OCI-LY3 (cell line): ENCODE measurements around the gene EXOC1.

Experiments used
- H2AFZ ChIP-seq: fragments of 200-600, 300-600 bp; shearing (Covaris generic); 2 replicates; pipeline ENCODE4 v1.6.0; 2014; ENCODE audit warnings: antibody characterized with exemption, low read depth, low read length
- H3K27ac ChIP-seq: fragments of 200-600, 300-600 bp; sonication (generic); 2 replicates; pipeline ENCODE4 v1.5.1; 2014; ENCODE audit warnings: mild to moderate bottlenecking, low read length, moderate library complexity, mixed read lengths
- H3K27me3 ChIP-seq: fragments of 200-600, 300-600 bp; sonication (generic); 2 replicates; pipeline ENCODE4 v1.6.1; 2014; ENCODE audit warnings: low read depth, low read length, mixed read lengths
- H3K36me3 ChIP-seq: fragments of 200-600, 300-600 bp; sonication (generic); replicated peaks from 2 replicates; pipeline ENCODE3; 2014; ENCODE audit warnings: low read depth, low read length, mixed read lengths
- H3K4me1 ChIP-seq: fragments of 300-600, 200-600 bp; sonication (generic); 2 replicates; pipeline ENCODE4 v1.6.1; 2014; ENCODE audit warnings: low read length, mixed read lengths
- H3K4me2 ChIP-seq: fragments of 200-600, 300-600 bp; sonication (generic); 2 replicates; pipeline ENCODE4 v1.6.1; 2014; ENCODE audit warnings: low read length, mixed read lengths
- H3K4me3 ChIP-seq: fragments of 300-600, 200-600 bp; sonication (generic); 2 replicates; pipeline ENCODE4 v1.5.1; 2014; ENCODE audit warnings: antibody characterized with exemption, mild to moderate bottlenecking, low read length, moderate library complexity
- H3K79me2 ChIP-seq: fragments of 300-600, 200-600 bp; shearing (Covaris generic); 2 replicates; pipeline ENCODE4 v1.6.1; 2014; ENCODE audit warnings: mild to moderate bottlenecking, low read length, mixed read lengths
- H3K9ac ChIP-seq: fragments of 300-600, 200-600 bp; shearing (Covaris generic); 2 replicates; pipeline ENCODE4 v1.6.0; 2014; ENCODE audit warnings: mild to moderate bottlenecking, low read length, moderate library complexity
- H3K9me3 ChIP-seq: fragments of 200-600, 300-600 bp; shearing (Covaris generic); 2 replicates; pipeline ENCODE4 v1.6.1; 2014; ENCODE audit warnings: low read length, mixed read lengths; ENCODE audit not compliant: insufficient read depth
- H4K20me1 ChIP-seq: fragments of 200-600, 300-600 bp; sonication (generic); 2 replicates; pipeline ENCODE4 v1.6.1; 2016; ENCODE audit warnings: low read length, mixed read lengths; ENCODE audit not compliant: insufficient read depth
- CTCF ChIP-seq: fragments of 200-600, 300-600 bp; sonication (generic); IDR thresholded peaks from 2 replicates; pipeline ENCODE4 v1.5.1; 2014; ENCODE audit warnings: antibody characterized with exemption, low read length, low read depth
- EZH2phosphoT487 ChIP-seq: fragments of 200-600 bp; shearing (Covaris generic); IDR thresholded peaks from 2 replicates; pipeline ENCODE4 v1.6.1; 2018; ENCODE audit warnings: antibody characterized with exemption, mixed run types, low read depth

Gene EXOC1

DNA sequence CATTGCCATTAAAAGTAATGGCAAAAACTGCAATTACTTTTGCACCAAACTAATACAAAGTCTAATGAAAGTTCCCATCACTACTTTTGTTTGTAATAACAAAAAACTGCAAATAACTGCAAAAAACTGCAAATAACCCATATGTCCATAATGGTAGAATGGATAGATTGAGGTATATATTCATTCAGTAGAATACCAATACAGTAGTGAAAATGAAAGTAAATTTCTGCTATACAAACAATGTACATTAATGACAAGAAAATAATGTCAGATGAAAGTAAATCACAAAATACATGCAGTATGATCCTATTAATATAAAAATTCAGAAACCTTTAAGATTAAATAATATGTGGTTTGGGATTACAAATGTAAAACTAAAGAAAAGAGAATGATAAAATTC is 54.0 kb downstream of the EXOC1 start:
- TF ChIP-seq EZH2phosphoT487 (no peak), CTCF (no peak)
- H3K9me3 ChIP-seq: no peaks in the 10 kb centered on the region
- no peaks in the 10 kb centered on the region for H3K27me3 ChIP-seq
- no peaks in the 10 kb centered on the region for H3K79me2 ChIP-seq
- H2AFZ ChIP-seq: no peak overlapping the region
- no peak overlapping the region for H3K27ac ChIP-seq
- no peak overlapping the region for H3K9ac ChIP-seq
- no peaks in the 10 kb centered on the region for H4K20me1 ChIP-seq
- H3K4me1 ChIP-seq: no peaks in the 10 kb centered on the region
- H3K36me3 ChIP-seq: peaks cover 6% of the 10 kb centered on the region
- no peak overlapping the region for H3K4me2 ChIP-seq
- no peak overlapping the region for H3K4me3 ChIP-seq

DNA sequence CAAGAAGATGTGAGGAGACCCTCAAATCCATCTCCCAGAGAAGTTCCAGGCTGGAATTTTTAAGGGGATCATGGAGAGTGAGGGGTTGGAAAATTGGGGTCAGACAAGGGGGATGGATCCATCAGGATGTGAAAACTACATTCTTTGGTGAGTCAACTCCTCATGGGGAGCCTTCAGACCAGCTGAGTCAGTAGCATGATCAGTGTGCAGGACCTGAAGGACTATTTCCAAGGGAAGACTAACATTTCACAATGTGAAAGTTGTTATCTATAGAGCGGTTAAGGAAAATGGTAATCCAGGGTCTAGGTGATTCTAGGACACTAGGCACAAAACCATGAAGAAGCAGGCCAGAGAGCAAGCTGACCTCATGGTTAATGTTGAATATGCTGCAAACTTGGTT is 56.7 kb downstream of the EXOC1 start:
- H3K4me2 ChIP-seq: no peak overlapping the region
- H3K4me1 ChIP-seq: no peaks in the 10 kb centered on the region
- H3K79me2 ChIP-seq: no peaks in the 10 kb centered on the region
- no peak for TF ChIP-seq CTCF
- no peak for TF ChIP-seq EZH2phosphoT487
- no peak overlapping the region for H3K4me3 ChIP-seq
- H4K20me1 ChIP-seq: no peaks in the 10 kb centered on the region
- peaks cover 5% of the 10 kb centered on the region for H3K36me3 ChIP-seq
- no peak overlapping the region for H2AFZ ChIP-seq
- no peaks in the 10 kb centered on the region for H3K27me3 ChIP-seq
- no peak overlapping the region for H3K27ac ChIP-seq
- no peak overlapping the region for H3K9ac ChIP-seq
- no peaks in the 10 kb centered on the region for H3K9me3 ChIP-seq

DNA sequence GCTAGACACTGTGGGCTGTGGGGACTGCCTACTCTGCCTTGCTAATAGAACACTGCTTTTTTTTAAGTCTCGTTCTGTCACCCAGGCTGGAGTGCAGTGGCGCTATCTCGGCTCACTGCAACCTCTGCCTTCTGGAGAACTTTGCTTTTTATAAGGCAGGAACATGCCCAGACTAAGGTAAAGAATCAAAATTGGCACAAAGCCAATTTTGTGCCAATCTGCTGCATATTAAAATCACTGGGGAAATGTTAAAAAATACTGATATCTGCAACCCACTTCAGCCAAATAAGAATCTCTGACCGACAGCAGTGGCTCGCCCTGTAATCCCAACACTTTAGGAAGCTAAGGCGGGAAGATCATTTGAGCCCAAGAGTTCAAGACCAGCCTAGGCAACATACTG is 58.8 kb downstream of the EXOC1 start:
- Histone ChIP-seq H3K9ac (no peak overlapping the region), H3K36me3 (no peaks in the 10 kb centered on the region), H4K20me1 (no peaks in the 10 kb centered on the region), H3K9me3 (no peaks in the 10 kb centered on the region), H2AFZ (no peak overlapping the region), H3K4me3 (no peak overlapping the region), H3K4me2 (no peak overlapping the region), H3K27me3 (no peaks in the 10 kb centered on the region), H3K4me1 (no peaks in the 10 kb centered on the region), H3K27ac (no peak overlapping the region), H3K79me2 (no peaks in the 10 kb centered on the region)
- no peak for TF ChIP-seq EZH2phosphoT487
- no peak for TF ChIP-seq CTCF

- H3K27me3 ChIP-seq: no peaks in the 10 kb centered on the region
- H3K27ac ChIP-seq: no peak overlapping the region
- H3K4me1 ChIP-seq: peaks cover 4% of the 10 kb centered on the region; the same call in 1 of the 2 replicates
- peak overlapping the region; percentile 16; the same call in 1 of the 2 replicates for H2AFZ ChIP-seq
- H4K20me1 ChIP-seq: no peaks in the 10 kb centered on the region
- no peaks in the 10 kb centered on the region for H3K79me2 ChIP-seq
- H3K4me2 ChIP-seq: no peak overlapping the region
- TF ChIP-seq CTCF (no peak), EZH2phosphoT487 (no peak)
- no peaks in the 10 kb centered on the region for H3K36me3 ChIP-seq
- no peaks in the 10 kb centered on the region for H3K9me3 ChIP-seq
- H3K9ac ChIP-seq: no peak overlapping the region
- no peak overlapping the region for H3K4me3 ChIP-seq
Measured at GRCh38 chr4:55920571-55920970, 67.1 kb downstream of the EXOC1 start.
